GM20000 (cell line): ENCODE measurements around the gene USP7.

ENCODE experiments used
- DNase-seq: peaks from one replicate; pipeline ENCODE4 v3.0.0; 2012; ENCODE audit warnings: low spot score
- CTCF ChIP-seq: IDR thresholded peaks from 2 replicates; pipeline ENCODE4 v1.5.1; 2012; ENCODE audit warnings: mild to moderate bottlenecking, control low read depth; ENCODE audit errors: extremely low read depth, missing control alignments

The USP7 gene

GRCh38 chr16:8945626-8946296, 17.9 kb downstream of the USP7 start:
- DNase-seq = no peak
- no peak for TF ChIP-seq CTCF

DNA sequence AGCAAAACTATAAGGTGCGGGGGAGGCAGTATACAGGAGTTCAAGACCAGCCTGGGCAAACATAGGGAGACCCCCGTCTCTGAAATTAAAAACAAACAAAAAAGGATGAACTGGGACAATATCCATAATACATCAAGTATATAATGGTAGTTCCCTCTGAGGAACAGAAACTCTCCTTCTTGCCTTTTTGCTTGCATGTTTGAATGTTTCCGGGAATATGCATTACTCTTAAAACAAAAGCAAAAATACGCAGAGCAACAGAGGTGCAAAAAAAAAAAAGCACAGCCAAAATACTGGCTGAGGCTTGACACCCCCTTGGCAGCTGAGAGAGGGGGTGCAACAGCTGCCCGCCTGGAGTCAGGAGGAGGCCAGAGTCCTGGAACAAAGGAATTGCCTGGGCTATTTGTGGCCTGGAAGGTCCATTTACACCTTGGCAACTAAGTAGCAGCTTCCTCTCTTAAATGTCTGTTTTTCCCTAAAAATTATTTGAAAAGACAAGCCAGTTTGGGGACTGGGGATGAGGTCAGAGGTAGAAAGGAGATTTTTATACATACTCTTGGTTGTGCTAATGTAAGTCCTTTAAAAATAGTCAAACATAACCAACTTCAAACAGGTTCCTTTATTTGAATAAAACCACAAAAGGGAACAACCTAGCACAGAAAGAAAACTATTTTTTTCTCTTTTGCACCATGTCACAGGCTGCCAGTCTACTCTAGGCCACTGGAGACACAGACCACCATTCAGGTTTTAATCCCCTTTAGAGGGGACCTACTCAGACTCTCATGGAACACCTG, 19.5 kb downstream of the USP7 start:
- TF ChIP-seq CTCF = no peak
- peak; percentile 67 for DNase-seq

- DNase-seq = no peak
- TF ChIP-seq CTCF = no peak
These were observed 20.5 kb downstream of the USP7 start for GRCh38 chr16:8943001-8943763.

- no peak for TF ChIP-seq CTCF
- DNase-seq = no peak
These were observed 21.9 kb downstream of the USP7 start for GRCh38 chr16:8941718-8942344.

DNA sequence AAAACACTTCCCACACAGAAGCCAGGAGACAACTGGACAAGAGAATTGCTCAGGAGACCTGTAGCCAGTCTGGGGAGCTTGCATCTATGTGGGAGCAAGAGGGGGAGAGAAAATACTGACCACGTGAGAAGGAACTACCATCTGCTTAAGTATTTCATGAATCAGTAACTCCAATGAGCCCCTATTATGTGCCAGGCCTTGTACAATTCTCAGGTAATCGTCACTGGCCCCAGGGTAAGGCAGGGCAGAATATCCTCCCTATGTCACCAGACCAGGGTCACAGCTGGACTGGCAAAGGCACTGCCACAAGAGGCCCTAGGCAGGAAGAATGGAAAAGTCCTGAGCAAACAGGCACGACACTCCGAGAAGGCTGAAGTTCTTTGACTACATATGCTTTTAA, 25.9 kb downstream of the USP7 start:
- TF ChIP-seq CTCF = no peak
- DNase-seq = no peak

- DNase-seq = peak; percentile 66
- peak; percentile 63 for TF ChIP-seq CTCF
These were observed 27.3 kb downstream of the USP7 start for GRCh38 chr16:8936421-8936820.
